Measurements from ENCODE around the gene MAP4K2. TPM values are rescaled to one million over a fixed set of nuclear protein-coding genes. Genes with fewer than 3 reads are reported as not detected.

Gene MAP4K2
- total RNA-seq, 1 donor from 2014 or later, result 7.5 TPM

GRCh38 chr11:64832467-64833197, 29.6 kb upstream of the MAP4K2 start:
- H3K27ac ChIP-seq (replicated peaks), result no peak overlapping the region
- no peaks in the 10 kb centered on the region for H3K27me3 ChIP-seq (ENCODE audit: low read depth)
- no peak overlapping the region for H3K4me3 ChIP-seq
- no peak for TF ChIP-seq CTCF (IDR thresholded peaks at IDR 0.05; ENCODE audit: borderline replicate concordance)
- DNase-seq, result no peak
- intact Hi-C loops (cut with micrococcal nuclease), result no loop called here
- H3K36me3 ChIP-seq, result no peaks in the 10 kb centered on the region
- no peaks in the 10 kb centered on the region for H3K4me1 ChIP-seq
- H3K9me3 ChIP-seq (replicated peaks), result no peaks in the 10 kb centered on the region

DNA sequence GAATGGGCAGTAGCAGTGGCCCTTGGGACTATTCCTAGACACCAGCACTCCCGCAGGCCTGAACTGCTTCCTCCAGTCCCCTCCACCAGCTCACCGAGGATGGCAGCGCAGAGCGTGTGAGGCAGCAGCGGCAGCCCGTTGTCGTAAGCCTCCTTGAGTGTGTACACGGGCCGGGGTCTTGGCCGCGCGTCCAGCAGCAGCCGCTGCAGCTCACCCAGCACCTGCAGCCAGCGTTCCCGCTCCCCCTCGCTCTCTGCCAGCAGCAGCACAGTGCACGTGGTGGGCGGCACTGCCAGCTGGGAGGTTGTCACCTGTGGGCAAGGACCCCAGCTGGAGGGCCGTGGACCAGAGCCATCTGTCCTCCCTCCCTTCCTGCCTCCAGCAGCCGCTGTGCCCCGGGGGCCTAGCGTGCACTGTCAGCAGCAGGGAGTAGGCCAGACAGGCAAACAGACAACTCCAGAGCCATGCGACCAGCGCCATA, 28.4 kb upstream of the MAP4K2 start:
- Histone ChIP-seq H3K27ac (replicated peaks) (no peak overlapping the region), H3K4me3 (no peak overlapping the region), H3K9me3 (replicated peaks) (no peaks in the 10 kb centered on the region), H3K36me3 (no peaks in the 10 kb centered on the region), H3K4me1 (no peaks in the 10 kb centered on the region), H3K27me3 (ENCODE audit: low read depth) (no peaks in the 10 kb centered on the region)
- no peak for DNase-seq
- TF ChIP-seq CTCF (IDR thresholded peaks at IDR 0.05; ENCODE audit: borderline replicate concordance), result no peak
- intact Hi-C loops (cut with micrococcal nuclease), result no loop called here

- Histone ChIP-seq H3K4me1 (no peaks in the 10 kb centered on the region), H3K27ac (replicated peaks) (no peak overlapping the region), H3K9me3 (replicated peaks) (no peaks in the 10 kb centered on the region), H3K36me3 (no peaks in the 10 kb centered on the region), H3K4me3 (no peak overlapping the region), H3K27me3 (ENCODE audit: low read depth) (no peaks in the 10 kb centered on the region)
- intact Hi-C loops (cut with micrococcal nuclease), result no loop called here
- DNase-seq, result no peak
- no peak for TF ChIP-seq CTCF (IDR thresholded peaks at IDR 0.05; ENCODE audit: borderline replicate concordance)
These were observed 26.7 kb upstream of the MAP4K2 start for GRCh38 chr11:64829536-64830251.

GRCh38 chr11:64827451-64827839, 24.4 kb upstream of the MAP4K2 start:
- intact Hi-C loops (cut with micrococcal nuclease), result no loop called here

More at GRCh38 chr11:64827451-64827839, 24.4 kb upstream of the MAP4K2 start:
- no peak for TF ChIP-seq CTCF (IDR thresholded peaks at IDR 0.05; ENCODE audit: borderline replicate concordance)
- Histone ChIP-seq H3K4me1 (no peaks in the 10 kb centered on the region), H3K27ac (replicated peaks) (no peak overlapping the region), H3K9me3 (replicated peaks) (no peaks in the 10 kb centered on the region), H3K36me3 (no peaks in the 10 kb centered on the region), H3K4me3 (no peak overlapping the region), H3K27me3 (ENCODE audit: low read depth) (no peaks in the 10 kb centered on the region)
- no peak for DNase-seq

Data from left ventricle myocardium inferior (tissue), 1 donor.